GM13977 (cell line): ENCODE results near the gene CDC42SE2.
A peak's percentile ranks its signal among the peaks of the same experiment; 100 is the strongest.

Source experiments
- DNase-seq: peaks from one replicate; pipeline ENCODE4 v3.0.0; 2012; ENCODE audit warnings: low spot score
- in situ Hi-C: fragments of 300-500 bp; cut with MboI; formaldehyde crosslinking; loops from one replicate; pipeline ENCODE4 v1.12.0; 2022; ENCODE audit warnings: low sequenced_read_pairs, low pct_unique_long_range_greater_than_20kb, mixed read lengths, inconsistent platforms; ENCODE audit not compliant: unreplicated experiment
- TF ChIP-seq, protein P1 (sequence below): IDR thresholded peaks from 2 replicates; pipeline ENCODE4 v1.5.1; 2012; ENCODE audit warnings: mild to moderate bottlenecking, control low read depth; ENCODE audit not compliant: insufficient read depth; ENCODE audit errors: extremely low read depth, missing control alignments

Gene CDC42SE2

DNA sequence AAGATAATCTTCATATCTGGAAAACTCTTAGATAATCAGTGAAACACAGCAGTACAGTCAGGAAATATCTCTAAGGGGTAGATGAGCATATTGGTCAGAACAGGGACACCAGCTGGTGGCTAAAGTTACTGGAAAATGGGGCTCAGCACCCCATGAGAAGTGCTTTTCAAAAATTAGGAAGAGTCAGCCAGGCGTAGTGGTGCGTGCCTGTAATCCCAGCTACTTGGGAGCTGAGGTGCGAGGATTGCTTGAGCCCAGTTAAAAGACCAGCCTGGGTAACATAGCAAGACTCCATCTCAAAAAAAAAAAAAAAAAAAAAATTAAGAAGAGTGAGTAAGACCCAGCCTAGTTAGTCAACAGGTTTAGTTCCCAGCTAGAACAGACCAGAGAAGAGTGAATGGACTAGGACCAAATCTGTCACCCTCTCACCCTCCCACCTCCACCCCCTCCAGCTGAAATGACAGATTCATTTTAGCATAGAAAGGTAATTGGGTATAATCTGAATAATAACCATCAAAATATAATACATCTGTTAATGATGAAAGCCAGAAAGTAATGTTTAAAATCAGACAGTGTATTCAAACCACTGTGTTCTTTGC, 120.9 kb downstream of the CDC42SE2 start:
- in situ Hi-C loops = loop anchor here (10.0 kb wide), 2 partner anchors 100 to 220 kb away; partner anchors contain the start of gene HINT1

GRCh38 chr5:131386124-131386523, 122.3 kb downstream of the CDC42SE2 start:
- DNase-seq = no peak
- in situ Hi-C loops = loop anchor here (10.0 kb wide), 2 partner anchors 101 to 221 kb away; partner anchors contain the start of gene HINT1
- TF ChIP-seq, protein P1, sequence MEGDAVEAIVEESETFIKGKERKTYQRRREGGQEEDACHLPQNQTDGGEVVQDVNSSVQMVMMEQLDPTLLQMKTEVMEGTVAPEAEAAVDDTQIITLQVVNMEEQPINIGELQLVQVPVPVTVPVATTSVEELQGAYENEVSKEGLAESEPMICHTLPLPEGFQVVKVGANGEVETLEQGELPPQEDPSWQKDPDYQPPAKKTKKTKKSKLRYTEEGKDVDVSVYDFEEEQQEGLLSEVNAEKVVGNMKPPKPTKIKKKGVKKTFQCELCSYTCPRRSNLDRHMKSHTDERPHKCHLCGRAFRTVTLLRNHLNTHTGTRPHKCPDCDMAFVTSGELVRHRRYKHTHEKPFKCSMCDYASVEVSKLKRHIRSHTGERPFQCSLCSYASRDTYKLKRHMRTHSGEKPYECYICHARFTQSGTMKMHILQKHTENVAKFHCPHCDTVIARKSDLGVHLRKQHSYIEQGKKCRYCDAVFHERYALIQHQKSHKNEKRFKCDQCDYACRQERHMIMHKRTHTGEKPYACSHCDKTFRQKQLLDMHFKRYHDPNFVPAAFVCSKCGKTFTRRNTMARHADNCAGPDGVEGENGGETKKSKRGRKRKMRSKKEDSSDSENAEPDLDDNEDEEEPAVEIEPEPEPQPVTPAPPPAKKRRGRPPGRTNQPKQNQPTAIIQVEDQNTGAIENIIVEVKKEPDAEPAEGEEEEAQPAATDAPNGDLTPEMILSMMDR = no peak

More for the DNA sequence above, 120.9 kb downstream of the CDC42SE2 start:
- DNase-seq = no peak
- TF ChIP-seq, protein P1 = no peak

GRCh38 chr5:131386779-131387178, 122.9 kb downstream of the CDC42SE2 start:
- TF ChIP-seq, protein P1 = no peak
- DNase-seq = no peak
- in situ Hi-C loops = loop anchor here (10.0 kb wide), 2 partner anchors 102 to 222 kb away; partner anchors contain the start of gene HINT1

DNA sequence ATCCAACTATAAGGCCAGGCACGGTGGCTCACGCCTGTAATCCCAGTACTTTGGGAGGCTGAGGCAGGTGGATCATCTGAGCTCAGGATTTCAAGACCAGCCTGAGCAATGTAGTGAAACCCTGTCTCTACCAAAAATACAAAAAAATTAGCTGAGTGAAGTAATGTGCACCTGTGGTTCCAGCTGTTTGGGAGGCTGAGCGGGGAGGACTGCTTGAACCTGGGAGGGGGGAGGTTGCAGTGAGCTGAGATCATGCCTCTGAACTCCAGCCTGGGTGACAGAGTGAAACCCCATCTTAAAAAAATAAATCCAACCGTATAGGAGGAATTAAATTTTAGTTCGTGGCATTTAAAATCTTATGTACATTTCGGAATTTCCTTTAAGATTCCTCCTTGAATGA, 123.4 kb downstream of the CDC42SE2 start:
- TF ChIP-seq, protein P1 = no peak
- DNase-seq = no peak
- in situ Hi-C loops = loop anchor here (10.0 kb wide), 2 partner anchors 102 to 222 kb away; partner anchors contain the start of gene HINT1

DNA sequence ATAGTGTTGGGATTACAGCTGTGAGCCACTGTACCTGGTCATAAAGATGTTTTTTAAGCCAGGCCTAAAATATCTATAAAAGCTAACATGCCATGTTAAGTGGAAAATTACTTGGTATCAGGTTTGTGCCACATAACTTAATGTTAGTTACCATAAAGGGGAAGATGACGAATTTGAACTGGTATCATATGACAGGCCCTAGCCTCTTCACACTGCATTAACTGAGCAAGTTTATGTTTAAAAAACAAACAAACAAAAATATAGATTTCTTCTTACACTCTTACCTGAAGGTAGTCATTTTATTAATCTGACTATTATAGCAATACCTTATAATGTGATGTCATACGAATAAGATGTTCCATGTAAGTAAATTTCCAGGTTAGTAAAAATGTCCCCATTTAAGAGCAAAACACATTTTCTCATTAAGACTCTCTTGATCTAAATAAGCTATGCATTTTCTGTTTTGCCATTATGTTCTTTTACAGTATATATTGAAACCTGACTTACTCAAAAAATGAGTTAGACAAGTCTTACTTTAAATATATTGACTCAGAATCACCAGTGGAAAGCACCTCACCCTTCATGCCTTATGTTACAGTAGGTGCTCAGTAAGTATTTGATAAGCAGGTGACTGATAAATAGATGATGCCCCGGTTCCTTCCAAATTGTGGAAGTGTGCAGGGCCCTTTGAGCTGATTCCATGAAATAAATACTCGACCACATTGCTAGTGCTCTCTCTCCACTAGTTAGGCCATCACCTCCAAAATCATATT, 125.4 kb downstream of the CDC42SE2 start:
- in situ Hi-C loops = loop anchor here (10.0 kb wide), 2 partner anchors 104 to 224 kb away; partner anchors contain the start of gene HINT1
- peak; percentile 17 for DNase-seq
- TF ChIP-seq, protein P1 = no peak

DNA sequence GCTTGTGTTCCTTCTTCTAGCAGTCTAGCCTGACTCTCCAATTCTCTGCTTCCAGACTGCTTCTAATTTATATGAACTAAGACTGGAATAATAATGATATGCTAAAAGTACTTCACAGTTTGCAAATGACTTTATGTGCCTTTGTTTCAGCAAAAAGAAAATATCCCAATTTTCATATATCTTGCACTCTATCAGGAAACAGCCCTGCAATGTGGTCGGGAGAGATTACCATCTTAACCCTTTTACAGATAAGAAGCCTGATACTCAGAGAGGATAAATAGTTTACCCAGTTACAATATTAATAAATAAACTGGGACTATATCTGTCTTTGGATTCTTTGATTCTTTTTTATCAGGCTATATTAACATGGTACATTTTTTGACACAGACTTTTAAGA, 126.0 kb downstream of the CDC42SE2 start:
- no peak for DNase-seq
- in situ Hi-C loops = loop anchor here (10.0 kb wide), 3 partner anchors 105 to 525 kb away; partner anchors contain the start of gene HINT1
- TF ChIP-seq, protein P1 = no peak
